GM18951 (cell line): ENCODE measurements around the gene ACSS3.
"Not testable (repeated sequence)": the region's sequence is repeated elsewhere in the genome, so short reads cannot be mapped to it uniquely, and the experiment has no call there.

ENCODE experiments used
- POLR2A ChIP-seq: IDR thresholded peaks from 4 replicates; pipeline ENCODE4 v1.6.1; 2011; ENCODE audit warnings: mild to moderate bottlenecking; ENCODE audit not compliant: insufficient read length, insufficient read depth; ENCODE audit errors: extremely low read depth
- in situ Hi-C: fragments of 300-500 bp; cut with MboI; formaldehyde crosslinking; loops from one replicate; pipeline ENCODE4 v1.12.0; 2022; ENCODE audit warnings: low sequenced_read_pairs, mixed read lengths, inconsistent platforms; ENCODE audit not compliant: unreplicated experiment

Gene ACSS3

DNA sequence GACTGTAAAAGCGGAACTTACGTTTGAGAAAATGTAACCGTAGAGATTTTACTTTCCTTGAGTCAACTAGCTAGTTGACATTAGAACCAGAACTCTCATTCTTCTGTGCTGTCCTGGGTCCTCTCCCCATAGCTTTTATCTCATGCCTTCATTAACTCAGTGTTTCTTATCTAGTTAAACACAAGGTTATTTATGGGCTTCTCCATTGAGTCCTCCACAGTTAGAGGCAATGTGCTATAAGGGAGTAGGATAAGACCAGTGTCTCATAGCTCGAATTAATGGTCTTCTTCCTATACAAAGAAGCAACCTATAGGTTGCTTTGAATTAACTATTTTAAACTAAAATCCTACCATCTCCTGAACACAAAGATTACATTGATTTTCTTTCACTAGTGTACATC, 129.8 kb downstream of the ACSS3 start:
- no peak for TF ChIP-seq POLR2A

GRCh38 chr12:81208187-81208911, 130.5 kb downstream of the ACSS3 start:
- TF ChIP-seq POLR2A: no peak
- in situ Hi-C loops: no loop called here

More for the DNA sequence above, 129.8 kb downstream of the ACSS3 start:
- in situ Hi-C loops: no loop called here

DNA sequence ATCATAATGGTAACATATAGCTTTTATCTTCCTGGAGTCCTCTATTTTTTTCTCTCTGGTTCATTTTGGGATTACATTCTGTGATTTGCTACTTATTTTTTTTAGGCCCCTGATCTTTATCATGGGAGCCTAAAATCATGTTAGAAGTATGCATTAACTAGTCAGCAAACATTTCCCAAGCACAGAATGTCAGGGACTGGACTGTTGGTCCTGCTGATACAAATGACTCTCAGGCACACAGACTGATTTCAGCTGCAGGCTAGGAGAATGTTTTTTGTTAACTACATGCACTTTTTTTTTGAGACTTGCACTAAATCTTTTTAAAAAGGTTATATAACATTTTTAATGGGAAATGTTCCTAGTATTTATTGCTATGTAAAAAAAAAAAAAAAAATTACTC, 131.1 kb downstream of the ACSS3 start:
- TF ChIP-seq POLR2A: no peak
- in situ Hi-C loops: no loop called here

GRCh38 chr12:81209772-81210225, 131.9 kb downstream of the ACSS3 start:
- in situ Hi-C loops: not testable (repeated sequence)

DNA sequence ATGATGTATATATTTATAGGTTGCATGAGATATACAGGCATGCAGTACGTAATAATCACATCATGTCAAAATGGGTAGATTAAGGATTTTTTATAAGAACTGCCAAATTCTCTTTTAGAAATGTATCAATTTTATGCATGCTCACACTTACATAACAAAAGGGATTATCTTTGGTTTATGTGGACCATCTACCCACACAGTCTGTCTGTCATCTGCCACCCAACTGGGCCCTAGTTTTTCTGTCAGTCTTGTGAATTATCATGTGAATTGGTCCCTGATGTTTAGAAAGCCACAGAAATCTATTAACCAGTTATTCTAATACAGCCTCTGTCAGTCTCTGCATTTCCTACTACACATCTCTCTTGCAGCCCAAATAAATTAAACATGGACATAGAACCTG, 133.4 kb downstream of the ACSS3 start:
- in situ Hi-C loops: no loop called here
- TF ChIP-seq POLR2A: no peak

- in situ Hi-C loops: no loop called here
- no peak for TF ChIP-seq POLR2A
These were observed 135.3 kb downstream of the ACSS3 start for GRCh38 chr12:81212996-81213696.

- no peak for TF ChIP-seq POLR2A
- in situ Hi-C loops: no loop called here
These were observed 138.9 kb downstream of the ACSS3 start for GRCh38 chr12:81216739-81217138.

DNA sequence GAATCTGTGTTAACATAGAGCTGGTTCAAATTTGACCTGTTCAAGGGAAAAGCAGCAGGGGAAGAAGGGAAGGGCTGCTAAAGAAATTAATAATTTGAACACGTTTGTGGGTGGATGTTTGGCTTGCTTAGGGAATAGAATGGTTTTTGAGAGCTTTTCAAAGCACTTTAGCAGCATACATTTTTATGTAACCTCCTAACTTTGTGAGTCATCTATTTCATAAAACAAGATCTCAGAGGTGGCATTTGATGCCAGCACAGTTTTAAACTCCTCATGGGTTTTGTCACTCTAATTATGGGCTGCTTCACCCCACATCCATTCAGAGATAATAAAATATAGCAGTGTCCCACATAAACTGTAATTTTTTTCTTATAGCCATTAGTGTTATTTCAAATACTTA, 143.8 kb downstream of the ACSS3 start:
- in situ Hi-C loops: no loop called here
- no peak for TF ChIP-seq POLR2A

DNA sequence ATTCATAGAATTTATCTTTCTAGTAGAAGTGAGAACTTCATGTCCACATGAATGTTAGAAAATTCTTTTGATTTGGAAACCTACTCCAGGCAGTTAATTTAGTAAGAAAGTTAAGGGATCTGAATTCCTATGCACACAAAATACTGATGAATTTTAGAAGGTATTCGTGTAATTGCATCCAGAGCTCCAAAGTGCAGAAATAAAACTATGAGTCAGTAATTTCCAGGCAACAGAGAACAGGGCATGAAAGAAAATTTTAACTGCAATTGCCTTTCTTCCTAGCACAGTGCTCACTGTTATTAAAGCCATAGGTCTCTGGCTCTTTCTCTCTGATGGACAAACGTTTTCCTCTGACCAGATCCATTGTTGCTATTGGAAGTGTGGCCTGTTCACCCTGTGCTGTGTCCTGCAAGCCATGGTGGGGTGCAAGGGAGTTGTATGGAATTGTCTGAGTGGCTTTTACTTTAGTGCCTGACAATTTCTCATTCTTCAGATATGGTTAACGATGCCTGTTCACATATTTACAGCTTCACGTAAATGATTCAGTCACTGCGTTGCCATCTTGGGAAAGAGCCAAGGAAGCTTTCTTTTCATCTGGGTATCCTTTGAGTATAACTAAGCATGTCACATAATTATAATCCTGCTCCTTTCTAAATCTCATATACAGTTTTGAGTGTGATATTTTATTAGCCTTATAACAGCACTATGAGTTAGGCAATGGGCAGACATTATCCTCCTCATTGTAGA, 145.1 kb downstream of the ACSS3 start:
- TF ChIP-seq POLR2A: no peak
- in situ Hi-C loops: no loop called here

- in situ Hi-C loops: no loop called here
These were observed 146.7 kb downstream of the ACSS3 start for GRCh38 chr12:81224626-81225025.

DNA sequence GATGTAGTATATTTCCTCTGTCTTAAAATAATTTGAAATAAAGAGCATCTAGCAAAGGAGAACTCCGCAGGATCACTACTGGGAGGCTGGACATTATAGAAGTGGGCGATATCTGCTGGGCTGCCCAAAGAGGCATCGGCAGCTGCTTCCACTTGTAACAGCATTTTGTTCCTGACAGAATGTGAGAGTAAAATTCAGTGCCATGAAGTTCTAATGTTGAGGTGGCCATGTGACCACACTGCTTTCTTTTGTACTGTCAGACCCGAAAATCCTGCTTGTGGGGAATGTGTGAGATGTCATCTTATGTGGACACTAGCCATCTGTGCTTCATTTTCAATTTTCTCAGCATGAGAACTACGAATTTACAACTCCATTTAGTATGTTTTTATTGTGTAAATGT, 151.9 kb downstream of the ACSS3 start:
- in situ Hi-C loops: no loop called here
- no peak for TF ChIP-seq POLR2A

More at GRCh38 chr12:81224626-81225025, 146.7 kb downstream of the ACSS3 start:
- no peak for TF ChIP-seq POLR2A

DNA sequence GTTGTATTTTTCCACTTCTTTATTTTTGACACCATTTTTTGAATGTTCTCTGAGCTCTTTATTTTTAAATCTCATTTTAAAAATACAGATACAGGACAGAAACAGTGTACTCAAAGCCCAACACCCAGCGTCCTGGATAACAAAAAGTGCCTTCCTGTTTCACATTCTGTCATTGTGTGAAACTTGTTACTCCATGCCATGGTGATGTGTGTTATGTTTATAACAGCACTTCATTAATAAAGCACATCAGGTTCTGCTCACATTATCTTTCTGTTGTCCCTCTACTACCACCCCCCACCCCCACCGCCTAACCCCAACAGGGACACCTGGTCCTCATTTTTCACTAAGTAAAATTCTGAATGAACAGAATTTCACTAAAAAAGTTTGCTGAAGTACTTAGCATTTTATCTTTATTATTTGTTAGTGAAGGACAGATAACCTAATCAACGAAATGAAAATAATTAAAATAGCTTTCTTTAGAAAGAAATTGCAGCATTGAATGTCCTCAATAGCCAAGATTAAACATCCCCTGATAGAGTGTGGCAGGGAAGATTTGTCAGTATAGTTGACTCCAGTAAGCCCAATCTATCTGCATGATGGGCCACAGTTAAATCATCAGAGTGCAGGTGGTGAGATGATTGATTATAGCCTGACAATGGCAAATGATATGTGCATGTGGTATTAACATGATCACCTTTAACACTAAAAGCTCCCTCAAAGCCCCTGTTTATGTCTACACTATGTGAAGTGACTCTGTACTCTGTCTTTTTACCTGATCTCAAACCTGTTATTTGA, 153.9 kb downstream of the ACSS3 start:
- no peak for TF ChIP-seq POLR2A
- in situ Hi-C loops: no loop called here

DNA sequence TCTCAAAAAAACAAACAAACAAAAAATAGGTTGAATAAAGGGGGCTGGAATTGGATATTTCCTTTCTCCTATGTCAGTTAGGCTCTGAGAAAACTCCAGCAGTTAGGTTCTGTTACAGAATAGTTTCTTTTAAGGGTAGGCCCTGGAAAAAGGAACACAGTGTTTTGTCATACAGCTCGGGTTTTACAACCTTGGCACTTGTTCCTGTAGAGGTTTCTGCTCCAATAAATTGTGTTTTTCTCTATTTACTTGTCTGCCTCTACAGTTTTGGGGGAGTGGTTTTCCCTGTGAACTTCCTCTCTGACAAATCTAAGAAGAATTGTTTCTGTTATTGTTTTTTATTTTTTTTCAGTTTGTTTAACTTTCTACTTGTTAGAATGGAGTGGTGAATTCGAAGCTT, 167.6 kb downstream of the ACSS3 start:
- no peak for TF ChIP-seq POLR2A
- in situ Hi-C loops: no loop called here
